Fibroblast of skin of scalp (primary cell): ENCODE results near the gene C1orf50.
"Not testable (repeated sequence)": the region's sequence is repeated elsewhere in the genome, so short reads cannot be mapped to it uniquely, and the experiment has no call there.

Experiments
- DNase-seq: peaks from one replicate; pipeline ENCODE4 v3.0.0-alpha.2; 2013

C1orf50 gene

DNA sequence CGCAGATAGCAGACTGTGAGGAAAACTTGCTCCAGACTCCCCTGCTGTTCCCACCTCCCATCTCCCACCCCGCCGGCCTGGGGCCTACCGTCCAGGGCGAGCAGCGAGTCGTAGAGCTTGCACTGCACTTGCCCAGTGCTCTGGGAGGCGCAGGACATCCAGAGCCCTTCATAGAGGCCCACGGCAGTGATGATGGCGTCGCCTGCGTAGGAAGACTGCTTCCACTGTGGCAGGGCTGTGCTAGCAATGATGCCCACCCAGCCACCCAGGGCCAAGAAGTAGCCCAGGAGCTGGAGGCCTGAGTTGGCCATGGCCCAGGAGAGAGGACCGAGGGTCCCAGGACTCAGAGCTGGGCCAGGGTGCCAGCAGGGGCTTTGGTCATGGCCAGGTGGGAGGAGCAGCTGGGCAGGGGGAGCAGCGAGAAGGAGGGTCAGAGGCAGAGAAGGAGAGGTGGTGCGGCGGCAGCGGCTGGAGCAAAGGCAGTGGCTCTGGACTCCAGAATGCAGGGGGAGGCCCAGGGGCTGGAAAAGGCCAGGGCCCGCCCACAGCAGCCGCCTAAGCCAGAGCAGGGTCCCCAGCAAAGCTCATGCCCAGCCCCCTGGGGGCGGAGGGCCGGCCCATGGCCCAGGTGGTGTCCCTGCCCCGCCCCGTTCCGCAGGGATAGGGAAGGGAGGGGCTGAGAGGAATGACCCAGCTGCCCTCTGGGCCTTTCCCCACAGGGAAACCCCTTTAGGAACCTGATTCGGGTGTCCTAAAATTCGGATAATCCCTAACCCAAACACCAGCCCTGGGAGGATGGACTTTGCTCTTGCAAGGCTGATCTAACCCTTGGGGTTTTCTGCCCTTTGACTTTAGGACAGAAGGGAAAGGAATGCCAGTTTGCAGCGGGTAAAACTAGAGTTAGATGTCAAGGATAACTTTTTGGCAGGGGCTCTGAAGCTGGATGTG is 27.0 kb upstream of the C1orf50 start, which contains the start of gene CLDN19:
Gene CLDN19 (minus strand): TSS at position 484 of the 948 bp plus-strand sequence. CDS start 173 bp downstream, at position 311.
- DNase-seq = no peak

DNA sequence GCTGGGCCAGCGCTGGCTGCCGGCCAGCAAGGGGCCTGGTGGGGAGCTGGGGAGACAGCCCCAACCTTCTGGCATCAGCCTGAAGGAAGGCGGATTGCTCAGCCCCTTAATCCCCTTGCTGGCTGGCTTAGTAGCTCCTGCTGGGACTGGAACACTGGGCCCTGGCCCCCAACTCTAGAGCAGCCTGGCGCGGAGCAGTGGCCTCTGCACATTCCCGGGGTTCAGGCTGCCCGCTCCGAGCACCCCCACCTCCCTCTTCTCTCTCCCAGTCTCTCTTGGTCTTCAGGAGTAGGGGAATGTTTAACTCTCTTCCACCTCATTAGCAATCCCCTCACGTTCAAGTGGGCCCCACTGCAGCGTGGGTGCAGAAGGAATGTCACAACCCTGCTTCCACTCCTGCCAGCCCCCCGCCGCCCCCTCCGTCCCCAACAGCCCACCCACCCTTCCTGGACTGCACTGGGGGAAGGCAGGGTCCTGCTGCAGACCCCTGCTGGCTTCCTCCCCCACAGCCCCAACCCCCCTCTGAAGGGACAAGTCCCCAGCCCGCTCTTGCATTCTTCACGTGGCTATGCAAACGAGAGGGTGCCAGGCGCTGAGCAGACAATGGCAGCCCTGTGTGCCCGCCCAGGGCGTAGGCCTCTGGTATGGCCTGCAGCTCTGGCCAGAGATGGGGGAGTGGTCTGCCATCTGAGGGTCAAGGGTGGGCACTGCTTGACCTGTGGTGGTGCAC is 26.0 kb upstream of the C1orf50 start:
- DNase-seq = no peak

DNA sequence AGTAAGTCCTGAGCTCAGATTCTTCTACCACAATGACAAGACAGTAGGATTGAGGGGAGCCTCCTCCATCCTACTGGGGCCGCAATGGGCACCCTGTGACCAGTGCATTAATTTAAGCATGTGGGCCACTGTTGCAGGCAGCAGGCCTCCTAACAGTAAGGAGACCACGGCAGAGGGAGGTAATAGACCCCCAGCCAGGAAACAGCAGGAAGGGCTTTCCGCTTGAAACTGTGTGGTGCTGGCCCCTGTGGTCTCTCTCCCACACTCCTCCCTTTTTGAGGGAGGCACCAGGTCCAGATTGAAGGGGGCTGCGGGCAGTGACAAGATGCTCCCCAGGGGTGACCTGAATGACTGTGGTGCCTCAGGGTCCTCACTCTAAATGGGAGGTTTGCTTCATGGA is 25.3 kb upstream of the C1orf50 start:
- DNase-seq = no peak

DNA sequence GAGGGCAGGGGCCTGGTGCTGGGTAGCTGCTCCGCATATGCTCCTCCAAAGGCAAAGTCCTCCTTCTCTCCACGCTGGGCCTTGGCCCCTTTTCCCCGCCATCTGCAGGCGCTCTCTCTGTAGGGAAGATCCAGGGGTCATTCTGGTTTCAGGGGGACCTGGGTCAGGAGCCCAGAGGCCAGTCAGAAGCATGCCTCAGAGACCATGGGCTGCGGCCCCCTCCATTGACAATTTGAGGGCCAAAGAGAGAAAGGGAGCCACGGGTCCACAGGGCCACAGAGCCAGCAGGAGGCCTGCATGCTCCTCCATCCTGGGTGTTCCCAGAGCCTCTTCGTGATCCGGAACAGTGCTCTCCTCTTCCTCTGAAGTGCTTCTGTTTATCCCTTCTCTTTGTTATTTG is 24.9 kb upstream of the C1orf50 start:
- DNase-seq = no peak

DNA sequence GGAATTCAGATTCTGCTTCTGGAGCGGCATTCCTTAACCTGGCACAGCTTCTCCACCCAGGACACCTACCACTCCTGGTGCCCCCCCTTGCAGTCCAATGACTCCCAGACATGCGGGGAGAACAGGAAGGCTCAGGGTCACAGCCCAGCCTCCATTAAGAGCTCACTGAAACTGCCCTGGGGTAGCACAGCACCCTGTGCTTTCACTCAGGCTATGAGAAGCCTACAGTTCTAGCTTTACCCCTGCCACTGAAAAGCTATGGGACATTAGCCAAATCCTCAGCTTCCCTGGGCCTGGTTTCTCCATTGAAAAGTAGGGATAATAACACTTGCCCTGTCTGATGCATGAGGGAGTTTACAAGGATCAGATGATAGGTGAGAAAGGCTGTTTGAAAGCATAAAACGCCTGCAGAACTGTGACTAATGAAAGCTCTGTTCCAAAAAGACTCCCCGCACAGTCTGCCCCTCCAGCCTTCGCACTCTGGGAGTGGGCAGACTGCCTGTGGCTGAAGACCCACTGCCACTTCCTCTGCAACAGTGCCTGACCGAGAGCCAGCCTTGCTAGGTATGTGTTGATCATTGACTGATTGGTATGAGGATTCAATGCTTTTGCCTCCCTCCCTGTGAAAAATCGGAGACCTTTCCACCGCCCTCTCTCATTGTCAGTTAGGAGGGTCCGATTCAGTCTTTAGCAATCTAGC is 24.3 kb upstream of the C1orf50 start:
- no peak for DNase-seq

DNA sequence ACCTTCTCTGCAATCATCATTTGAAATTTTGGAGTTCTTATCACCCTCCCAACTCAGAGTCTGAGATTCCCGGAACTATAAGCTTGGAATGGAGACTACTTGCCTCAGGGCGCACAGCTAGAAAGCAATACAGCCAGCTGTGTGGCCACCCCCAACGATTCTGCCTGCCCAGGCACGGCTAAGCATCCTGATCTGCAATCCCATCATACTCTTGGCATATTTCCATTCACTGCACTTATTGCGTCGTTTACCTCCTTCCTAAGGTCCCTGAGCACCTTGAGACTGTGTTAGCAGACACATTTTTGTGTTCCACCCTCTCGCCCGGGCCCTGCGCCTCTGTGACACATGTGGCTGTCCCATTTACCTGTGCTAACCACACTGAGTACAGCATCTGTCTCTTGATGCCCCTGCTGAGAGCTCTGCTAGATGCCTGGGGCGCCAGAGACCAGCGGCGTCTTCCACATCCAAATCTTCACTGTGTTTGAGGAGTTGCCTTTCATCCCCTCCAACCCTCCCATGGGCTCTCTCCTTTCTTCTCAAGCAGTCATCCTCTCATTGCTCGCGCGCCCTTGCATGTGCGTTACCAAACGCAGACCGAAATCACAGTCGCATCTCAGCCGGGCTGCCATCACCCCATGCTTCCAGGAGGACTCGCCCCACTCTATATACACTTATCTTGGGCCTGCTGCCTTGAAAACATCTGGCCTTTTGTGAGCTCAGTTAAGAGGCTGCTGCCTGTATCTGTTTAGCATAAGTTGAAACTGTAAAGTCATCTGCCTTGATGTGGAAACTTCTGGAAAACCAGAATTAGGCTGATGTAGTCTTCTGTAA is 23.5 kb upstream of the C1orf50 start:
- no peak for DNase-seq

DNA sequence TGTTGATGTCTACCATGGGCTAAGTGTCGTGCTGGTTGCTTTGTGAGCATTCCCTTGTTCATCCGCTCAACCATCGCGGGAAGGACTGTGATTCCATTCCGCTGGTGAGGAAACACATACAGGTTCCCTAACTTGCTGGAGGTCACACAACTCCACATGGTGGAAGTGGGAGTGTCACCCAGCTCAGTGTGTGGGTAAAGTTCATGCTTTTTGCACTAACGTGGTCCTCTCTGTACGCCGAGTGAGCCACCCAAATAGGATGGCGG is 23.0 kb upstream of the C1orf50 start:
- no peak for DNase-seq

DNA sequence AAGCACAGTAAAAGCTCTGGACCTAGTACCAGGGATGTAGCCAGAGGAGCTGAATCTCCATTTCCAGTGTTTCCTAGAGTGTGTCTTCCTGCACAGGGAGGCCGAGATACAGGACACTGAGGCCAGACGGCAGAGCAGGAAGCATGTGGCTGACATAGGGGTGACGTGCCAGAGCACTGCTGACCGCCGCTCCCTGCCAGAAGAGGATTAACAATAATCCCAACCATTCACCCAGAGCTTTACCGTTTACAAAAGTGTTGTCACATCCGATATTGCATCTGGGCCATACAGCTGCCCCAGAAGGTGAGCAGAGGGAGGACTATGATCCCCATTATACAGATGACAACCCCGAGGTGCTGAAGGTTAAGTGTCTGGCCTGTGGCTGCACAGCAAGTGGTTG is 21.2 kb upstream of the C1orf50 start:
- no peak for DNase-seq

DNA sequence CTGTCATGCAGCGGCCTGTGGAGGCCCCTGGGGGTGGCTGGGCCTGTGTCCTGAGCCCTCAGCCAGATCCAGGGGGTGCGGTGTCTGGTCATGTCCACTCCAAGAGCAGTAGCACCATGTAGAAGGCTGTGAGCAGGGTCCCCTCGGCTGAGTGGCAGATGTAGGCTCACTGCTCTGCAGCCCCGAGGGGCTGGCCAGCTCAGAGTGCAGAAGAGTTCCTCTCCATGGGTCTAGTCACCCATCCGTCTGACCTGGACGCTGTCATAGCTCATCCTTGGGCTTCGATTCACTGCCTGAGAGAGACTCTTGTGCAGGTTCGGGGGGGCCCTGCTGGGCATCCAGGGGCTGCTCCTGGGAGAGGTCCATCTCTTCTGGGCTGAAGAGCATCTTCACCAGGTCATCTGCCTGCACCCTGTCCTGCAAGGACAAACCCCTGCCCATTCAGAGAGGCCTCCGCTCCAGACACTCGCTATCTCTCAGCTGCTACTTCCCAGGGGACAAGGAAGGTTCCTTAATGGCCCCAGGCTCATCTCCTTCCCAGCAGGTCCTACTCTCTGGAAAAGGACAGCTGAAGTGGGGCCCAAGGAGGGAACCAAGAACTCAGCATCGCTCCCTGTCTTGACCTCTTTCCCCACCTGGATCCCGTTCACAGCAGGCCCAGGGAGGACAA is 20.5 kb upstream of the C1orf50 start:
- no peak for DNase-seq

DNA sequence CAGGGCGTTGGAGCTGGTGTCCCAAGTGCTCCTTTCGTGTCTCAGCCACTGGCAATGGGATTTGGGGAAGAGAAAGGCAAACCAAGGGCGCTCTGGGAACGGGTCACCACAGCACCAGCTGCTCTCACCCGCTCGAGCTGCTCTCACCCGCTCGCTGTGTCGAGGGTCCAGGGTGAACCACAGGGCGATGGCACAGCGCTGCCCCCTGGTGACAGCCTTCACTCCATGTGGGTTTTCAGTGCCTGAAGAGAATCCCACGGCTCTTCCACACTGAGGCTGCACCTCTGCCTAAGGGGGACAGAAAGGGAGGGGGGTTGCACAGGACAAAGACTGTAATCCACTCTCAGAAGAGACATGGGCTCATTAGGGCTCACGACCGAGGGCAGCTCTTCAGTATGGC is 19.9 kb upstream of the C1orf50 start:
- no peak for DNase-seq

DNA sequence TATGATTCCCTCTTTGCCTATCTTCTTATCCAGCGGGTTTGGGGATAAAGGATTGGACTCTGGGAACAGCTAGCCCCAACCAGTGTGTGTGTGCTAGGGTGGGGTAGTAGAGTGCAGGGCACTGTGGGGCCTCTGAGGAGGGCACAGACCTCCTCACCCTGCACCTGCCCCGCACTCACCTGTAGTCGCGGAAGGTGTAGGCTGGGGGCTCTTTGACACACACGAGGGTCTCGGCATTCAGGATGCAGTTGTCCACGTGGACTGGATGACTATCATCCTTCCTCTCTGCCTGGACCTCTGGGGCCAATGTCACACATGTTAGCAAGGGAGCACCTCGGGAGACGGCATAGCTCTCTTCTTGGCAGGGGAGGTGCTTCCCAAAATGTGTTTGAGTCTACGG is 19.0 kb upstream of the C1orf50 start:
- DNase-seq = no peak

DNA sequence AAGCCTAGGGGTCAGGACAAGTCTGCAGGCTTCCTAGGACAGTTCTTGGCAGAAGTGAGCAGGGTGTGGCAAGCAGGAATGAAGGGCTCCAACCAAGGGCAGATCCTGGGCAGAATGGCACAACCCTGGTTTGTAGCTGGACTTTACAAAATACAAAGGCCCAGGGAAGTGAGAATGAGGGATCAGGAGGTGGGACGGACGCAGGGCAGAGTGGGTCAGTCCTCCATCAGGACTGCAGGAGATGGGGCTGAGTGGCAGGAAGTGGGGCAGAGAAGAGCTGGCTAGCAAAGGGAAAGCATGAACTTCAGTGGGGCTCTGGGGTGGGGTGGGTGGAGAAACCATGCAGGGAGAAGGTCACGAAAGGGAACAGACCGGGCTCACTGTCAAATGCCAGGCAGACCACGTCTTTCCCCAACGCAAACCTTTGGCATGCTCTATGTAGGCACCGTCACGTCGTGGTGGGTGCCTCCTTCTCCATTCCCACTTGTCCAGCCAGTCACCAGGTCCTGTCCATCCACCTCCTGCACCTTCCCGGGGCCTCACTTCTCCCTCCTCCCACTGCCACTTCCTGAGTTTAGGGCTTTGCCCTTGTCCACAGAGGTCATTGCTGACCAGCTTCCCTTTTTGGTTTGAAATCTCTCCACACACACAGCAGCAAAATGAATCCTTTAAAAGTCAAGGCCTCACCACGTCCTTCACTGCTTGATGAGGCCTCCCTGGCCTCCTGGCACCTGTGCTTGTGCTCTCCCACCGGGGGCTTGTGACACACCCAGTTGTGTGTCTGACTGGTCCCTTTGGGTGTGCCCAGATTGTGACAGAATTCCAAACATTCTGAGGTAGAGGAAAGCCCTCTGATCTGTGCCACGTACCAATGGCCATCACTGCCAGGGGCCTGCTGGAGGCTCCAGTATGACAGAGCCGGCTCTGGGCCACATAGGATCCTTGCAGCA is 18.3 kb upstream of the C1orf50 start:
- DNase-seq = no peak

DNA sequence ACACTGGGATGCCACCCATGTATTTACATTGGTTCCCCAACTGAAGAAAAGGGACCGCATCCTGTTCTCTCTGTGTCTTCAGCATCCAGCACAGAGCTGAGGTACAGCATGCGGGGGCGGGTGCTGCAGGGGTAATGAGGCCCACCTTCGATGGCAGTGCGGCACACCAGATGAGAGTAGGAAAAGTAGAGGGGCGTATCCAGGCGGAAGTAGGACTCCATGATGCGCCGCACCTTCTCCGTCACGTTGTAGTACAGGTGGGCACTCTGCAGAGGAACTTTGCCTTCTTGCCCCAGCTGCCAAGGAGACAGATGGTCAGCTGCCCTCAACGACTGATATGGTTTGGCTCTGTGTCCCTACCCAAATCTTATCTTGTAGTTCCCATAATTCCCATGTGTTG is 17.0 kb upstream of the C1orf50 start:
- DNase-seq = no peak

DNA sequence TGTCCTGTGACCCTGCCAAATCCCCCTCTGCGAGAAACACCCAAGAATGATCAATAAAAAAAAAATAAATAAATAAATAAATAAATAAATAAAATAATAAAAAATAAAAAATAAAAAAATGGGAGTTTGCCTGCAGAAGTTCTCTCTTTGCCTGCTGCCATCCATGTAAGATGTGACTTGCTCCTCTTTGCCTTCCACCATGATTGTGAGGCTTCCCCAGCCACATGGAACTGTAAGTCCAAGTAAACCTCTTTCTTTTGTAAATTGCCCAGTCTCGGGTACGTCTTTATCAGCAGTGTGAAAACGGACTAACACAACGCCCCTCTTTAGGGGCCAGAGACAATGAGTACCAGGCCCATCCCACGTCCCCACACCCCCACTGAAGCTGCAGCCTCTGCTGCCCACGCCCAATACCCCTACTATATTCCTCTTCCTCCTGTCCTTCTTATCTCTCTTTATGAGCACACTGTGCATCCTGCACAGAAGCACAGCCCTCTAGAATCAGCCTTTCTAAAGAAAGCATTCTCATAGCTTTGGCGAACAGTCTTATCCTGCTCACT is 15.5 kb upstream of the C1orf50 start:
- not testable (repeated sequence) for DNase-seq

DNA sequence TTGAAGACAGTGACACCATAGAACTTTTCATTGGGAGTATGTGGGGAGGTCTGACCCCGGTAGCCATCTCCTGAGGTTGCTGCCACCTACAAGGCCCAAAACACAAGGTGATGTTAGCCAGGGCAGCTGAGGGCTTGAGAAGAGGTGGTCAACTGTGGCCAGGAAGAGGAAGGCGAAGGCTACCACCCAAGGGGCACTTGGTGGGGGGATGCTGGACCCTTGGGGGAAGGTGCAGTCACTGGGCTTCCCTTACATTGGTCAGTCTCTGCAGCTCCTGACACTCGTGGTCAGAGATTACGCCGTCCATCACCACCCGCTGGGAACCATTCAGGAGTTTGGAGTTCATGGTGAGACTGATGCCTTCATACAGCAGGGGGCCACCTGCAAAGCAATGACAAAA is 14.8 kb upstream of the C1orf50 start:
- no peak for DNase-seq

DNA sequence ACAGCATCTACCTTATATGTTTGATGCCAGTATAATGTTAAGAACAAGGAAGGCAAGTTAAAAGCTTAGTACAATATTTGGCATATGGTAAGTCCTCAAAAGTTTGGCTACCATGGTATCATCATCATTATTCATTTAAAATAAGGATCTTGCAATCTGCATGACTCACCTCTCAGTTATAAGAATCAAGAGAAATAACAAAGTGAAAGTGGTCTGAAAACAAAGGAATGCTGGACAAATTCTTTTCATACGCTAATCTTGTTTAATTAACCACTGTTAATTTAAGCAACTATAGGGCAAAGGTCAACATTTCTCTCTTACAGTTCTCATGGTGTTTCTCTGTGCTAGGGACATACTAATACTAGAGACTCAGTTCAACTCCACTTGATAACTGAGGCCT is 14.0 kb upstream of the C1orf50 start:
- DNase-seq = peak; percentile 43

DNA sequence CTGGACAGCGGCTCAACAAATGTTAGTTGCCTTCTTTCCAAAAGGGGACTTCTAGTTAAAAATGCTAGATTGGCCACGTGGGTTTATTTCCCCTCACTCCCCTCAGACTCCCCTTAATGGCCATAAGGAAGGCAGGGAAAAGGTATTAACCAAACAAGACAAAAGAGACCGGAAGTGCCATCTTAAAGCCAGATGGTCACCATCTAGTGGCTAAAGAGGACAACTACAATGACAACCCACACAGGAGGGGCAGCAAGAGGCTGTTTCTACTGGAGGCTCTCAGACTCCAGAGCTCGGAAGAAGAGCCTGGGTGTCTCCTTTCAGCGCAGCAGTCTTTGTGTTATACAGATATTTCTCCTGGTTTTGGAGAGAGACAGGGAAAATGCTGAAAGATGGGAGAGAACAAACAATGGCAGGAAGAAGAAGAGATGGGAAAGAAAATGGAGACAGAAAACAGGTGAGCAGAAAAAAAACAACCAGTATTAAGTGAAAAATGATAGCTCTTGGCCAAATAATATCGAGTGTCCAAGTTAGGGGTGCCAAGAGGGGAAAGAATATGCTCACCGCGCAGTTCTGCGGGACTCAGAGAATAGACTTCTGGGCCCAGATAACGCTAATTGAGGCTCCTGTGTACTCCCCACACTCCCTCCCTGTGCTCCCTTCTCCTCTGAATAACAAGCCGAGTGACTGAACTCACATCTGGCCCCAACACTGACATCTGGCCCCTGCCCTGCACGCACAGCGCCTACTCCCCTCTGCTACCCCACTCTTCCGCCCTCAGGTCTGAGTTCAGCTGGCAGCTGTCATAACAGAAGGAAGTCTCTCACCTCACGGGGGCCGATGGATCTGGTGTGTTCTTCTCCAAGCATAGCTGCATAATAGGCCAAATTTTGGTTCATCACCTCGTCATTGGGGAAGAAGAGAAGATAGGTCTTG is 9.8 kb upstream of the C1orf50 start:
- DNase-seq = peak; percentile 69

DNA sequence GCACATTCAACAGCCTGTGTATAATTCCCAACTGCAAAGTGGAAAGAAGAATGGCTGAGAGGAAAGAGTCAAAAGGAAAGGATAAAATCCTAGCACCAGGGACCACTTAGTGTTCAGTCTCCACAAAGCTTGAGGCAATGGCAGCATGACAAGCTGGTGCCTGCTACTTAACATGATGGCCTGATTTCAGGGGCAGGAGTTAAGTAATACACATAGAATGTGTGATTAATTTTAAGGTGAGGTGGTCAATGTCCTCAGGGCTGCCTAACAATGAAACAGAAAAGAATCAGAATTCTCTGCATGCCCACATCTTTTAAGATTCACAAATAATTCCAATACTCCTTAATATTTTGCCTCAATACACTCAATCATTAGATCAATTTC is 9.2 kb upstream of the C1orf50 start:
- no peak for DNase-seq

DNA sequence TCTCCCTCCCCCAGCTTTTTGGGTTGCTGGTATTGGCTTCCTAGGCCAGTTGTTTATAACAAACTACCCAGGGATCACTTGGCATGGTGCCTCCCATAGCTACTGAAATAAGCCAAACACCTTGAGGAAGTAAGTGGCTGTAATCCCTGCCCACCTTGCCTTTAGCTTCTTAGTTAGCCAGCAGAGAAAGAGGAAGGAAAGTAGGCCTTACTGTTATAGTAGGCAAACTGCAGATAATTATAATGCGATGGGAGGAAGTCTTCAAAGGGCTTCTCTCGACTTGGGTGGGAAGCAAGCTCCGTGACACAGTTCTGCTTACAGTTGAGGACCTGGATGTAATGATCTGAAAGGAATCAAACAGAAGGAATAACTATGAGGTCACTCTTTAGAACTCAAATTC is 8.4 kb upstream of the C1orf50 start:
- no peak for DNase-seq
